DOHH2 (cell line): ENCODE measurements around the gene MTHFSD.

Source experiments
- H3F3A ChIP-seq: fragments of 200-600 bp; sonication (generic), shearing (Covaris generic); 2 replicates; pipeline ENCODE4 v1.6.0; 2016; ENCODE audit warnings: antibody characterized with exemption, mild to moderate bottlenecking; ENCODE audit not compliant: control insufficient read depth, insufficient read depth
- H3K27ac ChIP-seq: fragments of 200-600 bp; sonication (generic); 2 replicates; pipeline ENCODE4 v1.5.1; 2014; ENCODE audit warnings: low read depth, mild to moderate bottlenecking, low read length, moderate library complexity
- H3K27me3 ChIP-seq: fragments of 200-600 bp; sonication (generic); 2 replicates; pipeline ENCODE4 v1.6.1; 2014; ENCODE audit warnings: mild to moderate bottlenecking, low read length, mixed read lengths; ENCODE audit not compliant: control insufficient read depth
- H3K36me3 ChIP-seq: fragments of 200-600 bp; sonication (generic); 2 replicates; pipeline ENCODE4 v1.6.1; 2014; ENCODE audit warnings: mild to moderate bottlenecking, low read length, moderate library complexity, mixed read lengths; ENCODE audit not compliant: control insufficient read depth
- H3K4me1 ChIP-seq: fragments of 200-600 bp; sonication (generic); 2 replicates; pipeline ENCODE4 v1.6.1; 2014; ENCODE audit warnings: mild to moderate bottlenecking, low read length, mixed read lengths; ENCODE audit not compliant: control insufficient read depth
- H3K4me2 ChIP-seq: fragments of 200-600 bp; sonication (generic); 2 replicates; pipeline ENCODE4 v1.6.0; 2014; ENCODE audit warnings: mild to moderate bottlenecking, low read length, moderate library complexity
- H3K4me3 ChIP-seq: fragments of 200-600 bp; sonication (generic); 2 replicates; pipeline ENCODE4 v1.5.1; 2014; ENCODE audit warnings: mild to moderate bottlenecking, low read length, mixed read lengths
- H3K79me2 ChIP-seq: fragments of 200-600 bp; sonication (generic); 2 replicates; pipeline ENCODE4 v1.6.1; 2014; ENCODE audit warnings: mild to moderate bottlenecking, low read length, mixed read lengths; ENCODE audit not compliant: control insufficient read depth
- H3K9me2 ChIP-seq: fragments of 200-600 bp; sonication (generic); replicated peaks from 2 replicates; pipeline ENCODE4 v1.6.1; 2014; ENCODE audit warnings: mild to moderate bottlenecking, low read length, mixed read lengths; ENCODE audit not compliant: control insufficient read depth
- H3K9me3 ChIP-seq: fragments of 200-600 bp; sonication (generic); 2 replicates; pipeline ENCODE4 v1.6.1; 2014; ENCODE audit warnings: antibody characterized with exemption, low read length, mixed read lengths; ENCODE audit not compliant: control insufficient read depth, insufficient read depth
- H4K20me1 ChIP-seq: fragments of 200-600 bp; sonication (generic); 2 replicates; pipeline ENCODE4 v1.6.0; 2014; ENCODE audit warnings: low read depth, mild to moderate bottlenecking, antibody characterized with exemption, low read length, moderate library complexity; ENCODE audit not compliant: control insufficient read depth, insufficient read depth
- CTCF ChIP-seq: fragments of 200-600 bp; sonication (generic); IDR thresholded peaks from one replicate; pipeline ENCODE4 v1.5.1; 2014; ENCODE audit warnings: antibody characterized with exemption, mild to moderate bottlenecking, low read depth, low read length; ENCODE audit not compliant: poor library complexity, severe bottlenecking
- EZH2phosphoT487 ChIP-seq: fragments of 200-600 bp; sonication (generic); IDR thresholded peaks from 2 replicates; pipeline ENCODE4 v1.6.1; 2017; ENCODE audit warnings: borderline replicate concordance, mild to moderate bottlenecking, antibody characterized with exemption, low read length, moderate library complexity, mixed read lengths

MTHFSD gene

GRCh38 chr16:86530251-86531190 lies 24.5 kb downstream of the MTHFSD start:
- TF ChIP-seq EZH2phosphoT487 (no peak), CTCF (no peak)
- no peaks in the 10 kb centered on the region for H3K79me2 ChIP-seq
- no peaks in the 10 kb centered on the region for H3F3A ChIP-seq
- no peaks in the 10 kb centered on the region for H4K20me1 ChIP-seq
- no peaks in the 10 kb centered on the region for H3K4me1 ChIP-seq
- H3K27ac ChIP-seq = no peak overlapping the region
- no peak overlapping the region for H3K4me2 ChIP-seq
- no peaks in the 10 kb centered on the region for H3K36me3 ChIP-seq
- no peaks in the 10 kb centered on the region for H3K9me2 ChIP-seq
- H3K4me3 ChIP-seq = no peak overlapping the region
- H3K27me3 ChIP-seq = no peaks in the 10 kb centered on the region
- no peaks in the 10 kb centered on the region for H3K9me3 ChIP-seq

DNA sequence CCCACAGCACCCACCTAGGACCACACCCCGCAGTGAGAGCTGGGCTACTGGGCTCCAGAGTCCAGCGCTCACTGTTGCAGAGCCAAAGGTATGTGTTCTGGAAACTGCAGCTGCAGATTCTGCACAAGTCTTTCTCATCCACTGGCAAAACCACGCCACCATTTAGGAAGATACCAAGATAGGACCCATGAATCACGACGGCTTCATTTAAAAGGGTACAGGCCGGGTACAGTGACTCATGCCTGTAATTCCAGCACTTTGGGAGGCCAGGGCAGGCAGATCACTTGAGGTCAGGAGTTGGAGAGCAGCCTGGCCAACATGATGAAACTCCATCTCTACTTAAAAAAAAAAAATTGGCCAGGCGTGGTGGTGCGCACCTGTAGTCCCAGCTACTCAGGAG lies 25.9 kb downstream of the MTHFSD start:
- Histone ChIP-seq H3F3A (no peaks in the 10 kb centered on the region), H4K20me1 (no peaks in the 10 kb centered on the region), H3K4me3 (no peak overlapping the region), H3K9me3 (no peaks in the 10 kb centered on the region), H3K9me2 (no peaks in the 10 kb centered on the region), H3K27me3 (no peaks in the 10 kb centered on the region), H3K4me2 (no peak overlapping the region), H3K79me2 (no peaks in the 10 kb centered on the region), H3K4me1 (no peaks in the 10 kb centered on the region), H3K36me3 (no peaks in the 10 kb centered on the region), H3K27ac (no peak overlapping the region)
- TF ChIP-seq EZH2phosphoT487 (no peak), CTCF (no peak)

DNA sequence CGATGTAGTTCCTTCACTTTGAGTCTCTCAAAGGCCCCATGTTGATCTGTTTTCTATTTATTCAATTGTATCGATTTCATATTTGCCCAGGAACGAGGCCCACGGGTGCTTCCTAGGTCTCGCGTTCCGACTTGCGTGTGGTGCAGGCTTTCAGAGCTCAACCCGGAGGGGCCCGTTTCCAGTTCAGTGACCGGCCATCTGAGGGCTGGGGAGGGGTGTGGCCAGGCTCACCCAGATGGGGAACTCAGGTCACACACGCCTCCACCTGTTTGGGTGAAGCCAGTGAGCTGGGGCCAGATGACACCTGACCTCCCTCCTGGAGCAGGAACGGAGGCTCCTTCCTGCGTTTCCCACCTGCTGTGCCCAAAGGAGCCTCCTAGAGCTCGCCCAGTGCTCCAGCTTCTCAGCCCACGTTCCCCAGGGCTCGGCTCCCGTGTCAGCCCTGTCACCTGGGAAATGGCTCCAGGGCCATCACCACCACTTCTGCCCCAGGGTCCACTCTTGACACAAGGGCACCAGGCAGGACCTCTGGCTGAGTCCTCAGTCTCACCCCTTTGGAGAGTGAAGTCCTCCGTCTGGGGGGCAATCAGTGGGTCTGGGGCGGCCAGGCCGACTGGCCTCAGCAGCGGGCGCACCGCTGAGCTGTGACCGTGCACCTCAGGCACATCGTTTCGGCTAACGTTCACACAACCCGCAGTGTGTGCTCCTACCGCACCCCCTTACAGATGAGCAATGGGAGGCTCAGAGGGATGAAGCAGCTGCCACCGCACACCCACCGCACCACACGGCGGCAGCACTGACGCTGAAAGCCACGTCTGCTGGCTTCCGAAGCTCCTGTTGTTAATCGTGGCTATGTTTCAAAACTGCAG lies 26.7 kb downstream of the MTHFSD start:
- Histone ChIP-seq H3K27me3 (no peaks in the 10 kb centered on the region), H3K9me2 (no peaks in the 10 kb centered on the region), H3K27ac (no peak overlapping the region), H3K4me1 (no peaks in the 10 kb centered on the region), H3K36me3 (no peaks in the 10 kb centered on the region), H3K79me2 (no peaks in the 10 kb centered on the region), H3K9me3 (no peaks in the 10 kb centered on the region), H3F3A (no peaks in the 10 kb centered on the region), H3K4me3 (no peak overlapping the region), H4K20me1 (no peaks in the 10 kb centered on the region), H3K4me2 (no peak overlapping the region)
- no peak for TF ChIP-seq CTCF
- TF ChIP-seq EZH2phosphoT487 = no peak
